Muscle of back (tissue), 11 donors: ENCODE data around the gene TBCD. TPM values are rescaled to one million over a fixed set of nuclear protein-coding genes. Genes with fewer than 3 reads are reported as not detected.

ENCODE experiments used
- DNase-seq, 3 donors: peaks; one replicate each; pipeline versions ENCODE4 v3.0.0 to v3.0.0-alpha.2; 2013
- polyA plus RNA-seq, 10 donors: library from polyadenylated mRNA; unstranded; fragments of 120-200 nt; gene quantifications; one replicate each; pipeline ENCODE4 v1.2.1, GENCODE V29; 2013; ENCODE audit not compliant: insufficient read length in 10 of 10

The TBCD gene
- polyA plus RNA-seq, 10 donors, result 53.5 to 86.2 (median 60.0) TPM

- DNase-seq, result peak; percentile 15 to 73 (median 40)
Measured at GRCh38 chr17:82830249-82830661, 78.4 kb downstream of the TBCD start.

- no peak for DNase-seq
Measured at GRCh38 chr17:82831041-82831817, 79.4 kb downstream of the TBCD start.

DNA sequence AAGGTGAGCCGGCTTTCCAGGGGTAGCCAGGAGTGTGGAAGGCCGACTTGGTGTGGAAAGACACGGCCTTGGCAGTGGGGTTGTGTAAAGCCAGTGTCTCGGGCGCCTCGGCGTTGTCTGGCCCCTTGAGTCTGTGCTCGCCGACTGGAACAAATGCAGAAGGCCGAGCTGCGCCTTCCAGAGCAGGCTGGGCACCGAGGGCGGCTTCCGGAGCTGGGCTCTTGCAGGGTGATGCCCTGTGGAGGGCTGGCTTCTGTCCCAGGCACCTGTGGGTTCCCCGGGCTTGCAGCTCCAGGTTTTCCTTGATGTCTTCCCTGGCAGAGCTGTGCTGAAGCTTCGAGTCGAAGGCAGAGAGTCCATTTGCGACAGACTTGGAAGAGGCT is 79.9 kb downstream of the TBCD start:
- no peak for DNase-seq

- peak in 1 of 3 donors; percentile 55 for DNase-seq
Measured at GRCh38 chr17:82832411-82832810, 80.5 kb downstream of the TBCD start.

- no peak for DNase-seq
Measured at GRCh38 chr17:82832881-82833475, 81.1 kb downstream of the TBCD start.

DNA sequence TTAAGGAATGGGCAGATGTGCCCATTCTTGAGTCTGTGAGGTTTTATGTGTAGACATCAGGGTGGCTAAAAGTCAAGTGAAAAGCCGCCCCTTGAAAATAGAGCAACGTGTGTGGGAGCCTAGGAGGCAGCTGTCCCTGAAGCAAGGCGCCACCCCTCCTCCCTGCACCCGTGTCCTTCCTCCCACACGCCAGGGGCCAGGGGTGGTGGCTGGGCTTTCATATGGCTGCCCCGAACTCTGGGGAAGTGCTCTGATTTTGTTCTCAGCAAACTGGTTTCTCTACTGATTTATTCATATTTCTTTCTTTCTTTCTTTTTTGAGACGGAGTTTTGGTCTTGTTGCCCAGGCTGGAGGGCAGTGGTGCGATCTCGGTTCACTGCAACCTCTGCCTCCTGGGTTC is 83.3 kb downstream of the TBCD start:
- DNase-seq, result no peak

DNA sequence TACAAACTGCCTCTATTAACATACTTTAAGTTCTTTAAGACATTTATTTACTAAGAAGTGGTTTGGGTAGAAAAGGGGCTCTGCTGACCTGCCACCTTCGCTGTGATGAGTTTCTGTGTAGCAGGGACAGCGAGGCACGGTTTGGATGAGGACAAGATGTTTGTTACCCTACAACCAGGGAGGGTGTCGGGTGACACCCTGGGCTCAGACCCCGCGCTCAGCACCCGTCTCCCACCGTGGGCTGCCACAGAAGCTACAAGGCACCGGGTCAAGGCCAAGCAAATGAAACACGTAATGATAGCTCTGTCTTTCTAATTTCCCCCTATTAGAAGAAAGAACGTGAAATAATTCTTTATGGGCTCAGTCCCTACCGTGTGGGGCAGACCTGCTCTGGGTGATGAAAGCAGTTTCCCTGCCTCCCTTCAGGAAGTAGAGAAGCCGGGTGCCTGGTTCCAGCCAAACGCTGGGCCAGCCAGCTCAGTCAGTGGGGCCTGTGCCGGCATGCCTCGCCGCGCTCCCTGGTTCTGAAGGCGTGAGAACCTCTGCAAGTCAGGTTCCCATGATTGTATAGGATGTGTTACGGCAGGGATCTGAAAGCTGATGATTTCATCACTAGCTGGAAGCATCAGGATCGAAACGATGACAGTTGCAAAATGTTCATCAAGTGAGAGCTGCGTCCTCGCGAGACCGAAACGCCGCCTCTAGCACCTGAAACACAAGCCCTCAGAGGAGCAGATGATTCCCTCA is 84.1 kb downstream of the TBCD start:
- DNase-seq, result no peak

DNA sequence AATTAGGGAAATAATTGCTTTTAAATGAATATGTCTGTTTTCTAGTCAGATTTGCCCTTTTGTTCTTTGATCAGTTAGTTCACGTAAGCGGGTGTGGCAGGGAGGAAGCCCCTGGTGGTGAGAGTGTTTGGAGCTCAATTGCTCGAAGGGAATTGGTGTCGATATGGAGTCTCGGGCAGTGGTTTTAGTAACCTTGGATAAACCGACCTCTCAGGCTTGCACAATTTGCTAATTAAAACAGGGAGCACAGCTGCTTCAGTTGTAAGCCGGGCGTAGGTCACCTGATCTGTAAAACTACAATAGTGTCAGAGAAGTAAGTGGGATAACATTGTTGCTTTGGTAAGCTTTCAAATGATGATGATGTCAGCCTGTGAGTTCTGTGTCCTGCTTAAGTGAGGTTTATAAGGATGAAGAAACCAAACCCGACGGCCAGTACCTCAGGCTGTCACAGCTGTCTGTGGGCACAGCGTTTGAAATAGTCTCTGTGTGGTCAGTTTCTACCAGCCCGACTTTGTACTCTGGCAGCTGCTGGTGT is 85.0 kb downstream of the TBCD start:
- DNase-seq, result peak in 1 of 3 donors; percentile 32

DNA sequence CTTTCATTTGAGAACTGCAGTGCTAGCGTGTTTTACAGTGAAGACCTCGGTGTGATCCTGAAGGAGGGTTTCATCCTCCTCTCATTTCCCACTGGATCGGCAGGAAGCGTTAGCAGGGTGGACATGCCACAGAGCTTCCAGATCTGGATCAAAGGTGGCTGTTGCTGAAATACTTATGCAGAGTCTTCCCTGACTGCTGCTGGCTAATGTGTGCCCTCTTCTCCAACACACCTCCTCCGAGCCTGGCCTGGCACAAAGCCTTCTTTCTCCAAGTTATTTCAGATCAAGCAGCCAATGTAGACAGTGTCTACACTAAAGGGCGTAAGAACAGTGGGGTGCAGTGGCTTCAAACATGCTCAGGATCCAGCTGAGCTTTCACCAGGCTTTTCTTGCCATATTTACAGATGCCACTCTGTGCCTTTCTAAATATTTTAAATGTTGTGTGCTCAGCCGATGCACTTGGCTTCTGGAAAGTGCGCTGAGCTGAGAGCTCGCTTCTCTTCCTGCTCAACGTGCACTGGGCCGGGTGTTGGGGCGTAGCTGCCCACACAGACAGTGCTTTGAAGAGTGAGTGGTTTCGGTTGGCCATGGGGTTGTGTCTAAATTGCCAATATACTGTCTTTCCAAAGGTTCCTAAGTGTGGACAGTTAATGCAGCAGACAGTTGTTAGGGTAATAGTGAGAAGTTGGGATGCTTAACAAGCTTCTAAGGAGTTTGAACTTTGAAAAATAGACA is 85.9 kb downstream of the TBCD start:
- no peak for DNase-seq

DNA sequence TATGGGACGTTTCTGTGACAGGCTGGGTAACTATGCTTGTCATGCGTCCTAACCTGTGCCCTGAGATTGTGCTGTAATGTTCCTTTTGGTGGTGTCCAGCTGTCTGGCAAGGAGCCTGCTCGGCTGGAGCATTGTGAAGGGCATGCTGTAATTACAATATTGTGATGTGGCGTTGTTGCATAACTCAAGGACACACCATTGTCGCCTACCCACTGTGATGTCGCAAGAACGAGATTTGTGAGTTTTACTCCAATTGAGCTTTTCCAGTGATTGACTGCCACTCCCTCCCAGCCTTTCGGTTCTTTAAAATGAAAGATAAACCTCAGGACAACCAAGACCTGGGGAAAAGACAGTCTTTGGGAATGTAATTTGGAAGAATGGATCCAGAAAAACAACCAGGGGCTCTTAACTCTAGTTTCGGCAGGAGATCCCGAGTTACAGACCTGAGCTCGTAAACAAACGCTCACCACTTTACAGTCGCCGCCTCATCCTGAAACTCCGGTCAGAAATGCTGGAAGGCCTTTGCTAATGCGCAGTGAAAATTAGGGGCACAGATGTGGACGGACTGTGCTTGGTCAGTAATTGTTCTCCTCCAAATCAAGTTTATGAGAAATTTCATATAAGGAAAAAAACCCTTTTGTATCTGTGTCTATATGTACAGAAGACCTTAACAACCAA is 86.7 kb downstream of the TBCD start:
- no peak for DNase-seq

DNA sequence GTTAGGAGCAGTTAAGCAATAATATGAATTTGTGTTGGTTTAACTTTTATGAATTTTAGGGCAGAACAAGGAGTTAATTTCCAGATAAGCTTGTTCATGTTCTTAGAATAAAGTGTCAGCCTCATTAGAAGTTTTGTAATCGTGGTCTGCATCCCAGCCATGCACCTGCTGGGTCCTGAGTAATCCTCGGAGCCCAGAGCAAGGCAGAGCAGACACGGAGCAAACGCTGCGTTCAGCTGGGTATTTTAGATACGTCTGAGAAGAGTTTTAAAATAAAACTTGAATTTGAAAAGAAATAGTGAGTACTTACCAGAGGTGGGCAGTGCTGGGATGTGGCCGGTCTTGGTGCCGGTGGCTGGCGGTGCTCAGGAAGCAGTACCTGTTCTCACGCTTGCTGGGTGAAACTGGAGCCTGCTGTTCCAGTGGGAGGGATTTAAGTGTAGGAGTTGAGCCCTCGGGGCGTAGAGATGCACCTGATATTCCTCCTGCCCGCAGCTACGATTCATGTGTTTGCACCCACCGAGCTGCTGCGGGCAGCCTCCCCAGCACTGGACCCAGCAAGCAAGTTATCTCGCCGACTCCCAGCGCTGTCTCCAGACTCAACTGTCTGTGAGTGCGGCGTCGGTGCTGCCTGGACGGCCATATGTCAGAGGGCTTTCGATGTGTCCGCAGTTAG is 87.9 kb downstream of the TBCD start, which contains the start of gene ZNF750:
TSS of gene ZNF750 (minus strand) at position 406 of the 676 bp plus-strand sequence. CDS start 7,568 bp downstream, outside the sequence.
- no peak for DNase-seq

DNA sequence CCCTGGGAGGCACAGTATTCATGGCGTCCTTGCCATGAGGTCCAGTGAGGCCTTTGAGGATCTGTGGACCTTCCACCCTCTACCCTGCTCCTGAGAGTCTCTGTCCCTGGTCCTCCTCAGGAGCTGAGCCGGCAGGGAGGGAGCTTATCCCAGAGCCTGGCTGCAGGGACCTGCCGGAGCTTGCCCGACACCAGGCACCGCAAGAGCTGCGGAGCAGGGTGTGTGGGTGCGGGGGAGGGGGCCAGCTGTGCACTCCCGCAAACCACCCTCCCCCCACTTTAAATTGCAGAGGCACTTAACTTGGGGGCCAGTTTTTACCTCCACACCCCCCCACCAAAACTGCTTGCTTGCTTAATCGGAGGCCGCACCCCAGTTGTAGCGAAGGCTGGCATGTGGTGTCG is 88.6 kb downstream of the TBCD start:
- no peak for DNase-seq

DNA sequence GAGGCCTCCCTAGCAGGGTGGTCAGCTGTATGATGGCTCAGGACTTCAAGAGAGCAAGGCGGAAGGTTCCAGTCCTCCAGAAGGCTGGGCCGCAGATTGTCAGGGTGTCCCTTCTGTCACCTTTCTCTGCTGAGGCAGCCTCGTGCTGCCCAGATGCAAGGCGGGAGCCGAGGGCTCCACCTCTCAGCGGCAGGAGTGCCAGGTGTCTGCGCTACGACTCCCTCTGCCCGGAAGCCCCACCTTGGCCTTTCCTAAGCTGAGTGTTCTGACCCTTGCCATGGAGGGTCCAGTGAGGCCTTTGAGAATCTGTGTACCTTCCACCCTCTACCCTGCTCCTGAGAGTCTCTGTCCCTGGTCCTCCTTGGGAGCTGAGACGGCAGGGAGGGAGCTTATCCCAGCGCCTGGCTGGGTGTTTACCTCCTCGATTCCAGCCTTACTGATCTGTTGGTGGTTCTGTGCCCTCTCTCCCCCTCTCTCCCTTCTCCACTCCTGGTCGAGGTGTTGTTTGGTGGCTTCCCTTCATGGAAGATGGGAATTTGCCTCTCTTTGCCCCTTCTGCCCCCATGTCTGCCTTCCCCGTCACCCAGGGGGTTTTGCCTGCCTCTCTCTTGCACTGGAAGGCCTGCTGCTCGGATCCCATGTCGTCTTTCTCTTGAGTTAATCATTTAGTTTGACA is 90.2 kb downstream of the TBCD start:
- no peak for DNase-seq

- DNase-seq, result no peak
Measured at GRCh38 chr17:82843904-82844680, 92.2 kb downstream of the TBCD start.

- DNase-seq, result no peak
Measured at GRCh38 chr17:82844796-82845162, 92.9 kb downstream of the TBCD start.

DNA sequence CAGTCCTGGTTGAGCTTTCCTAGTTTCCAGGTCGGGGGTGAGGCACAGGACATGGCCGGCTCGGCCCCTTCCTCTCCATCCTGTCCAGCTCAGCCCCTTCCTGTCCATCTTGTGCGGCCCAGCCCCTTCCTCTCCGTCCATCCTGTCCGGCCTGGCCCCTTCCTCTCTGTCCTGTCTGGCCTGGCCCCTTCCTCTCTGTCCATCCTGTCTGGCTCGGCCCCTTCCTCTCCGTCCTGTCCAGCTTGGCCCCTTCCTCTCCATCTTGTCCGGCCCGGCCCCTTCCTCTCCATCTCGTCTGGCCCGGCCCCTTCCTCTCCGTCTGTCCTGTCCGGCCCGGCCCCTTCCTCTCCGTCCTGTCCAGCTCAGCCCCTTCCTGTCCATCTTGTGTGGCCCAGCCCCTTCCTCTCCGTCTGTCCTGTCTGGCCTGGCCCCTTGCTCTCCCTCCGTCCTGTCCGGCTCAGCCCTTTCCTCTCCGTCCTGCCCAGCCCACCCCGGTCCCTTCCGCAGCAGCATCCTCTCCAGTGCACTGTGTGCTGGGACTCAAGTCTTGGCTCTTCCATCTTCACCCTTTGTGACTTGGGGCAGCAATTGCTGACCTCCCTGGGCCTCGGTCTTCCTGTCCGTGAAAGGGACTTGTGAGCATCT is 93.4 kb downstream of the TBCD start:
- peak; percentile 41 to 90 (median 55) for DNase-seq

GRCh38 chr17:82846061-82846691 is 94.3 kb downstream of the TBCD start:
- peak in 1 of 3 donors; percentile 31 for DNase-seq

DNA sequence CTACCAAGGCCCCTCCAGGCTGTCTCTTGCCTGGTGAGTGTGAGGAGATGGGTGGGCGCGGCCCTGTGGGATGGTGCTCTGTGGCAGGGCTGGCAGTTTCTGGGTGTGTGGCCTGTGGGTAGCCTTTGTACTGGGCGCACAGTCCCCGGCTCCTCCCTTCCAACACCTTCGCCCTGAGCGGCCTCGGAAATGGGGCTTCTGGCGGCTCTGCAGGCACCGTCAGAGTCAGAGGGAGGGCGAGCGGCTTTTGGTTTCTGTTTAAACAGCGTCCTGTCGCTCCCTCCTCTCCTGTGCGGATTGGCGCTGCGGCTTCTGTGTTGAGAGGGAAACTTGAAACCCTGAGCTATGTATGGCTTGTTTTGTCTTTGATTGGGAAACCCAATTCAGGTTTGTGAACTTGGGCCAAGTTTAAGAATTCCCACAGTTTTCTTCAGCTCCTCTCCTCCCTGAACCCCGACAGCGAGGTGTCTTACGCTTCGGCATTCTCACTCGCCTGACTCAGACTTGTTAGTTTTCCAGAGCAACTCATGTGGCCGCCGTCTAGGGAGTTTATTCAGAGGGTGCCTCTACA is 96.2 kb downstream of the TBCD start:
- peak; percentile 42 to 78 (median 64) for DNase-seq
